WTC11 (cell line): ENCODE results near the gene FNDC11. TPM values are rescaled to one million over a fixed set of nuclear protein-coding genes. Genes with fewer than 3 reads are reported as not detected.

Experiments used
- ATAC-seq: fragments of 200-7000 bp; cut with Tn5 transposase; 2 replicates; pipeline ENCODE4 v1.10.0; 2021; ENCODE audit warnings: mild to moderate bottlenecking, moderate library complexity
- CTCF ChIA-PET: fragments of 300-600 bp; sonication (Branson Sonifier 250); formaldehyde crosslinking; loops from one replicate; lab custom pipeline; 2021; ENCODE audit warnings: antibody characterized with exemption; lab: Charles Lee
- POLR2A ChIA-PET: fragments of 350-600 bp; sonication (Branson Sonifier 250); formaldehyde crosslinking; loops from one replicate; lab custom pipeline; 2021; ENCODE audit warnings: antibody characterized with exemption; lab: Charles Lee
- DNase-seq: peaks from one replicate; pipeline ENCODE4 v3.0.0; 2021; ENCODE audit warnings: low spot score
- H3K27ac Mint-ChIP-seq: 2 replicates; pipeline ENCODE4 v1.8.0; 2021; ENCODE audit warnings: mixed read lengths
- H3K27me3 Mint-ChIP-seq: 2 replicates; pipeline ENCODE4 v1.8.0; 2021; ENCODE audit warnings: low read depth, mild to moderate bottlenecking, moderate library complexity, mixed read lengths
- H3K36me3 Mint-ChIP-seq: 2 replicates; pipeline ENCODE4 v1.8.0; 2021; ENCODE audit warnings: mixed read lengths
- H3K4me1 Mint-ChIP-seq: 2 replicates; pipeline ENCODE4 v1.8.0; 2022; ENCODE audit warnings: mixed read lengths
- H3K4me3 Mint-ChIP-seq: 2 replicates; pipeline ENCODE4 v1.8.0; 2021; ENCODE audit warnings: mild to moderate bottlenecking, moderate library complexity, mixed read lengths
- H3K9me3 Mint-ChIP-seq: 2 replicates; pipeline ENCODE4 v1.8.0; 2021; ENCODE audit warnings: mixed read lengths
- ARID4B ChIP-seq: sonication (generic); formaldehyde crosslinking; IDR thresholded peaks from 2 replicates; pipeline ENCODE4 v1.8.0; 2023; ENCODE audit warnings: missing genetic modification reagents, mild to moderate bottlenecking, borderline replicate concordance
- ELF4 ChIP-seq: sonication (generic); formaldehyde crosslinking; IDR thresholded peaks from 2 replicates; pipeline ENCODE4 v1.8.1; 2022; ENCODE audit warnings: low read depth, mild to moderate bottlenecking, moderate library complexity, missing genetic modification reagents
- ERG ChIP-seq: fragments of 250-450 bp; sonication (Bioruptor Pico); IDR thresholded peaks from 2 replicates; pipeline ENCODE4 v1.8.0; 2021; ENCODE audit warnings: mild to moderate bottlenecking
- ESRRA ChIP-seq: sonication (generic); formaldehyde crosslinking; IDR thresholded peaks from 2 replicates; pipeline ENCODE4 v1.8.1; 2022; ENCODE audit warnings: mild to moderate bottlenecking, missing genetic modification reagents, borderline replicate concordance
- FOXP1 ChIP-seq: sonication (generic); formaldehyde crosslinking; IDR thresholded peaks from 2 replicates; pipeline ENCODE4 v1.8.0; 2022; ENCODE audit warnings: missing genetic modification reagents, mild to moderate bottlenecking, moderate library complexity, borderline replicate concordance
- GABPB1 ChIP-seq: sonication (generic); formaldehyde crosslinking; IDR thresholded peaks from 2 replicates; pipeline ENCODE4 v1.8.1; 2023; ENCODE audit warnings: mild to moderate bottlenecking, missing genetic modification reagents
- PRDM15 ChIP-seq: sonication (generic); formaldehyde crosslinking; IDR thresholded peaks from 2 replicates; pipeline ENCODE4 v1.8.0; 2022; ENCODE audit warnings: missing genetic modification reagents
- TP53 ChIP-seq: sonication (generic); formaldehyde crosslinking; IDR thresholded peaks from 2 replicates; pipeline ENCODE4 v1.8.1; 2023; ENCODE audit warnings: mild to moderate bottlenecking, missing genetic modification reagents
- USF1 ChIP-seq: sonication (generic); formaldehyde crosslinking; IDR thresholded peaks from 2 replicates; pipeline ENCODE4 v1.8.0; 2022; ENCODE audit warnings: mild to moderate bottlenecking, missing genetic modification reagents
- ZNF121 ChIP-seq: sonication (generic); formaldehyde crosslinking; IDR thresholded peaks from 2 replicates; pipeline ENCODE4 v1.8.0; 2023; ENCODE audit warnings: missing genetic modification reagents
- ZNF532 ChIP-seq: fragments of 250-450 bp; sonication (Bioruptor Pico); IDR thresholded peaks from 2 replicates; pipeline ENCODE4 v1.9.0; 2021; ENCODE audit warnings: mild to moderate bottlenecking, borderline replicate concordance
- total RNA-seq: library from RNA; stranded (reverse); gene quantifications from 3 replicates; pipeline ENCODE4 v1.2.3, GENCODE V29; 2021

Gene FNDC11
- total RNA-seq, 1 experiment from 2014 or later: 3.8 TPM

- H3K27ac Mint-ChIP-seq: no peak overlapping the region
- ATAC-seq: no peak
Observed at GRCh38 chr20:63592661-63593060, 38.7 kb downstream of the FNDC11 start.

More at GRCh38 chr20:63592661-63593060, 38.7 kb downstream of the FNDC11 start:
- peaks cover 12% of the 10 kb centered on the region for H3K36me3 Mint-ChIP-seq
- DNase-seq: no peak
- H3K27me3 Mint-ChIP-seq: no peaks in the 10 kb centered on the region
- H3K9me3 Mint-ChIP-seq: no peaks in the 10 kb centered on the region
- ChIA-PET CTCF (no interaction called here), POLR2A (no interaction called here)
- H3K4me1 Mint-ChIP-seq: no peaks in the 10 kb centered on the region
- no peak overlapping the region for H3K4me3 Mint-ChIP-seq
- TF ChIP-seq ESRRA (CRISPR knock-in tag) (no peak), ZNF532 (CRISPR knock-in tag) (no peak), ARID4B (CRISPR knock-in tag) (no peak), USF1 (no peak), ZNF121 (no peak), TP53 (CRISPR knock-in tag) (no peak), FOXP1 (CRISPR knock-in tag) (no peak), ELF4 (CRISPR knock-in tag) (no peak), PRDM15 (no peak), GABPB1 (CRISPR knock-in tag) (no peak), ERG (CRISPR knock-in tag) (no peak)
